H1 (cell line): Measurements from ENCODE around the gene DEXI. TPM values are rescaled to one million over a fixed set of nuclear protein-coding genes. Genes with fewer than 3 reads are reported as not detected.

Source experiments
- CTCF ChIA-PET: fragments of 300-600 bp; sonication (Branson Sonifier 250); formaldehyde crosslinking; loops from one replicate; lab custom pipeline; 2021; ENCODE audit not compliant: partially characterized antibody; lab: Charles Lee
- POLR2A ChIA-PET: fragments of 300-600 bp; sonication (Branson Sonifier 250); formaldehyde crosslinking; loops from one replicate; lab custom pipeline; 2021; ENCODE audit warnings: inconsistent platforms; ENCODE audit not compliant: partially characterized antibody; lab: Charles Lee
- DNase-seq, 2 experiments: peaks; one replicate each; pipeline versions ENCODE4 v3.0.0 to v3.0.0-alpha.2; 2010 to 2022; ENCODE audit warnings: low spot score in 2 of 2, low read depth in 1 of 2, mixed read lengths in 1 of 2
- FAIRE-seq: peaks from 2 replicates; lab custom pipeline; 2011; peaks lifted over from hg19 to GRCh38; lab: Jason Lieb, UNC
- H2AFZ ChIP-seq: 2 replicates; pipeline ENCODE4 v1.8.1; 2012; ENCODE audit warnings: low read length, inconsistent platforms
- H2AK5ac ChIP-seq: 2 replicates; pipeline ENCODE4 v1.6.1; 2013; ENCODE audit warnings: low read depth, low read length
- H2BK120ac ChIP-seq: replicated peaks from 2 replicates; pipeline ENCODE3; 2013; ENCODE audit warnings: low read depth, low read length, inconsistent platforms
- H2BK12ac ChIP-seq: 2 replicates; pipeline ENCODE4 v1.6.1; 2013; ENCODE audit warnings: low read depth, low read length
- H2BK15ac ChIP-seq: 2 replicates; pipeline ENCODE4 v1.6.1; 2013; ENCODE audit warnings: low read length
- H2BK20ac ChIP-seq: 2 replicates; pipeline ENCODE4 v1.6.1; 2013; ENCODE audit warnings: low read length
- H2BK5ac ChIP-seq: 2 replicates; pipeline ENCODE4 v1.6.1; 2013; ENCODE audit warnings: low read depth, low read length
- H3K14ac ChIP-seq: 2 replicates; pipeline ENCODE4 v1.6.1; 2013; ENCODE audit warnings: inconsistent platforms; ENCODE audit not compliant: insufficient read length
- H3K18ac ChIP-seq: 2 replicates; pipeline ENCODE4 v1.6.1; 2013; ENCODE audit warnings: low read length; ENCODE audit errors: extremely low read depth
- H3K23ac ChIP-seq: 2 replicates; pipeline ENCODE4 v1.6.1; 2013; ENCODE audit warnings: inconsistent platforms; ENCODE audit not compliant: insufficient read length
- H3K23me2 ChIP-seq: 2 replicates; pipeline ENCODE4 v1.6.1; 2013; ENCODE audit warnings: low read depth, low read length
- H3K27ac ChIP-seq: 2 replicates; pipeline ENCODE4 v1.6.1; 2011; ENCODE audit warnings: low read depth, low read length, inconsistent platforms
- H3K27me3 ChIP-seq, 4 experiments: replicated peaks in 1 of 4; 1 replicate in 1 of 4; 2 replicates in 3 of 4; pipeline versions ENCODE4 v1.6.1 to v1.8.1; 2011 to 2013; ENCODE audit warnings: low read length in 3 of 4, mild to moderate bottlenecking in 3 of 4, inconsistent platforms in 2 of 4, mixed read lengths in 2 of 4, moderate library complexity in 1 of 4; ENCODE audit not compliant: control insufficient read depth in 3 of 4, insufficient read depth in 3 of 4; ENCODE audit errors: extremely low read depth in 1 of 4
- H3K36me3 ChIP-seq, 4 experiments: 2 replicates each; pipeline versions ENCODE4 v1.6.1 to v1.8.1; 2011 to 2013; ENCODE audit warnings: mild to moderate bottlenecking in 4 of 4, low read length in 3 of 4, moderate library complexity in 2 of 4, control low read depth in 1 of 4, inconsistent platforms in 1 of 4; ENCODE audit not compliant: insufficient read depth in 4 of 4, control insufficient read depth in 2 of 4
- H3K4ac ChIP-seq: replicated peaks from 2 replicates; pipeline ENCODE3; 2013; ENCODE audit warnings: low read length, low read depth, mixed read lengths, inconsistent platforms; ENCODE audit not compliant: insufficient read length
- H3K4me1 ChIP-seq, 4 experiments: replicated peaks in 1 of 4; 1 replicate in 1 of 4; 2 replicates in 3 of 4; pipeline versions ENCODE4 v1.6.1 to v1.8.1; 2011 to 2013; ENCODE audit warnings: low read length in 3 of 4, inconsistent platforms in 2 of 4, mixed read lengths in 1 of 4; ENCODE audit not compliant: insufficient read depth in 4 of 4, control insufficient read depth in 3 of 4
- H3K4me2 ChIP-seq, 2 experiments: 2 replicates each; pipeline versions ENCODE4 v1.6.1 to v1.8.1; 2011 to 2013; ENCODE audit warnings: low read depth in 2 of 2, low read length in 2 of 2, control low read depth in 1 of 2, inconsistent platforms in 1 of 2, mild to moderate bottlenecking in 1 of 2; ENCODE audit not compliant: insufficient read depth in 1 of 2
- H3K4me3 ChIP-seq, 4 experiments: fragments of 200-600, 300-600 bp in 1 of 4; sonication (generic), shearing (Covaris generic), sonication (Bioruptor Twin) in 1 of 4; 2 replicates each; pipeline versions ENCODE4 v1.5.1 to v1.8.1; 2011 to 2016; ENCODE audit warnings: low read length in 4 of 4, low read depth in 3 of 4, control low read depth in 2 of 4, inconsistent platforms in 2 of 4, mild to moderate bottlenecking in 2 of 4, mixed read lengths in 1 of 4, moderate library complexity in 1 of 4; ENCODE audit not compliant: insufficient read depth in 2 of 4; ENCODE audit errors: extremely low read depth in 1 of 4
- H3K56ac ChIP-seq: replicated peaks from 2 replicates; pipeline ENCODE3; 2013; ENCODE audit warnings: low read depth, mild to moderate bottlenecking, mixed read lengths, low read length, inconsistent platforms; ENCODE audit not compliant: insufficient read length
- H3K79me1 ChIP-seq: 2 replicates; pipeline ENCODE4 v1.6.1; 2013; ENCODE audit warnings: low read depth, low read length, control low read depth
- H3K79me2 ChIP-seq, 2 experiments: 2 replicates each; pipeline versions ENCODE4 v1.6.1 to v1.8.1; 2012 to 2013; ENCODE audit warnings: low read length in 2 of 2, mild to moderate bottlenecking in 2 of 2, inconsistent platforms in 1 of 2; ENCODE audit not compliant: insufficient read depth in 2 of 2, control insufficient read depth in 1 of 2
- H3K9ac ChIP-seq, 4 experiments: replicated peaks in 1 of 4; 1 replicate in 1 of 4; 2 replicates in 3 of 4; pipeline versions ENCODE4 v1.6.1 to v1.8.1; 2011 to 2013; ENCODE audit warnings: low read depth in 3 of 4, low read length in 3 of 4, control low read depth in 2 of 4, mild to moderate bottlenecking in 2 of 4, moderate library complexity in 2 of 4, inconsistent platforms in 1 of 4; ENCODE audit errors: extremely low read depth in 1 of 4
- H3K9me3 ChIP-seq, 2 experiments: 2 replicates each; pipeline versions ENCODE4 v1.6.1 to v1.8.1; 2012 to 2013; ENCODE audit warnings: mild to moderate bottlenecking in 2 of 2, moderate library complexity in 2 of 2, control low read depth in 1 of 2, inconsistent platforms in 1 of 2, low read depth in 1 of 2, low read length in 1 of 2, mixed read lengths in 1 of 2; ENCODE audit not compliant: insufficient read depth in 2 of 2
- H4K20me1 ChIP-seq, 2 experiments: replicated peaks in 1 of 2; 2 replicates each; pipeline versions ENCODE3 to v1.8.1; 2011 to 2013; ENCODE audit warnings: inconsistent platforms in 2 of 2, low read length in 2 of 2, mild to moderate bottlenecking in 1 of 2; ENCODE audit not compliant: insufficient read depth in 2 of 2, control insufficient read depth in 1 of 2
- H4K5ac ChIP-seq: 2 replicates; pipeline ENCODE4 v1.6.1; 2013; ENCODE audit warnings: low read length, low read depth, mixed read lengths, inconsistent platforms; ENCODE audit not compliant: insufficient read length
- H4K8ac ChIP-seq: 2 replicates; pipeline ENCODE4 v1.8.0; 2013; ENCODE audit warnings: mild to moderate bottlenecking, moderate library complexity, low read length, inconsistent platforms; ENCODE audit not compliant: insufficient read depth; ENCODE audit errors: extremely low read depth
- H4K91ac ChIP-seq: replicated peaks from 2 replicates; pipeline ENCODE3; 2013; ENCODE audit warnings: low read length, mixed read lengths, inconsistent platforms; ENCODE audit not compliant: insufficient read length
- KDM1A ChIP-seq: fragments of 200-600, 300-600 bp; sonication (generic); IDR thresholded peaks from 2 replicates; pipeline ENCODE4 v1.7.1; 2016; ENCODE audit warnings: mild to moderate bottlenecking, low read length, borderline replicate concordance
- TBP ChIP-seq: IDR thresholded peaks from 2 replicates; pipeline ENCODE4 v1.6.1; 2011; ENCODE audit warnings: low read depth, low read length, improper control_type of control experiment
- WGBS, 2 experiments: shearing (Covaris generic) in 1 of 2; methylation state at CpG; one replicate each; pipeline versions ENCODE4 v1.1.6 to v1.1.7; 2013 to 2015; ENCODE audit warnings: low lambda C conversion rate in 2 of 2, mixed read lengths in 2 of 2, inconsistent platforms in 1 of 2, low coverage in 1 of 2, missing lambda C conversion rate in 1 of 2; ENCODE audit not compliant: insufficient replicate concordance in 2 of 2, insufficient coverage in 1 of 2, insufficient read length in 1 of 2; ENCODE audit errors: extremely low coverage in 1 of 2, missing lambda C conversion rate in 1 of 2; 5-methylcytosine and 5-hydroxymethylcytosine counted together
- polyA plus RNA-seq, 7 experiments: library from polyadenylated mRNA; depleted of rRNA in 3 of 7; stranded (reverse) in 5 of 7; unstranded in 2 of 7; fragments of >200 nt in 5 of 7; fragments of 200-250 nt in 2 of 7; gene quantifications; 1 replicate in 5 of 7; 2 replicates in 1 of 7; 4 replicates in 1 of 7; pipeline versions ENCODE4 v1.2.1 to v1.2.3, GENCODE V29; 2011 to 2013; ENCODE audit warnings: missing spikeins in 2 of 7, mixed read lengths in 2 of 7
- total RNA-seq: library from RNA; stranded (reverse); fragmentation: NEBNext Ultra II Directional; extraction: Animal tissue kit (Norgen Biotek cat#: 25700); gene quantifications from 2 replicates; pipeline ENCODE4 v1.2.1, GENCODE V29; 2021

DEXI gene
- total and polyA plus RNA-seq, 2 of the 8 experiments (the other 6 are each of a cell fraction or from before 2014, with no cell fraction given): 39.5 to 47.3 TPM

- CTCF ChIA-PET: interaction anchor here (0.7 to 8.0 kb wide), 13 partner anchors 10 to 460 kb away, joined by 3 to 117 read pairs (median 5); partner anchors contain the start of gene SOCS1
- Histone ChIP-seq H4K91ac (no peak overlapping the region), H4K20me1 (peaks cover 0 to 2% of the 10 kb centered on the region in 2 experiments), H2BK120ac (no peak overlapping the region), H3K27me3 (no peaks in the 10 kb centered on the region), H3K4me3 (no peak overlapping the region), H4K5ac (no peak overlapping the region), H3K14ac (no peak overlapping the region), H3K23ac (no peak overlapping the region), H3K79me1 (no peaks in the 10 kb centered on the region), H4K8ac (no peak overlapping the region; the same call in 1 of the 2 replicates), H2BK20ac (no peak overlapping the region), H2AK5ac (no peak overlapping the region), H3K27ac (no peak overlapping the region), H2BK5ac (no peak overlapping the region), H3K56ac (no peak overlapping the region), H3K36me3 (peaks cover 0 to 10% (median 2%) of the 10 kb centered on the region in 4 experiments; a peak in 3 of 8 replicates), H3K4me1 (peaks cover 0 to 4% (median 2%) of the 10 kb centered on the region in 4 experiments; a peak in 4 of 7 replicates), H3K9ac (no peak overlapping the region), H2BK15ac (no peak overlapping the region), H3K9me3 (no peaks in the 10 kb centered on the region), H2BK12ac (no peak overlapping the region), H3K18ac (no peak overlapping the region), H3K79me2 (no peaks in the 10 kb centered on the region), H3K4ac (no peak overlapping the region), H3K4me2 (no peak overlapping the region), H3K23me2 (no peaks in the 10 kb centered on the region), H2AFZ (no peak overlapping the region)
- DNase-seq (no peak), FAIRE-seq (no peak)
- 95% methylated on average over 6 of the region's 6 CpGs; no CpG with 5 or more reads in 1 of the 2 experiments for WGBS, 2 experiments
- POLR2A ChIA-PET: interaction anchor here (0.7 to 1.1 kb wide), 2 partner anchors 250 to 291 kb away, joined by 3 read pairs; no protein-coding TSS in a partner anchor
- TF ChIP-seq KDM1A: no peak
- TF ChIP-seq TBP: no peak
These were observed 23.3 kb upstream of the DEXI start for GRCh38 chr16:10965440-10966061.
